Measurements from ENCODE around the gene CD69.

Gene CD69

DNA sequence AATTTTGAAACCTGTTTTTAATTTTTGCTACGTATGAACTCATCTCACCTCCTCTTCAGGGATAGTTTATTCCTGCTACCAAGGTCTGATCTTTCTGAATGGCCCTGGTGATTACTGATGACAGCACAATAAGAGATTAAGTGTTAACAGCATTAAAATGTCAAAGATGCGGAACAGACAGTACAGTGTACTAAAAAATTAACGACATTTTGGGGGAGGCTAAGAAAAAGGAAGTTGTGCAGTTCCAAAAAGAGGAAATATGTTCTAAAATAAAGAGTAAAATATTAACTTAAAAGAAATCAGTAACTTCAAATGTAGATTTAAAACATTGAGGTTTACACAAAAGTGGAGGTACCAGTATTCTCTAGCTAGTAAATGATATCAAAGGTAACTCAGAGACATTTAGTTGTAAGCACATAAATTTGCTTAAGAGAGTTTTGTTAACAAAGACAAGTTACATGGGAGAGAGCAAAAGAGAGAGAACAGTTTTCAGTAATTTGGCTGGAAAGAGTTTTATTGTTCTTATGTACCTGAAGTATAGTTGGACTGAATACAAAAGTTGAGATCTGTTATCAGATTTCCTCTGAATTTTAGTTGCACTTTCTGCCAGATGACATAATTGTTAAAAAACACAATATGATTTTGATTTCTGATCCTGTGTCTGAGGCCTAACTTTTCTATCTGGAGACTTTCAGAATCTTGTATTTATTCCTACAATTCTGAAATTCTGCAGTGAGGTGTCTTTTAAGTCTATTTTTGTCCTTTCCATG, 23.6 kb downstream of the CD69 start:
- TF ChIP-seq, protein P1, sequence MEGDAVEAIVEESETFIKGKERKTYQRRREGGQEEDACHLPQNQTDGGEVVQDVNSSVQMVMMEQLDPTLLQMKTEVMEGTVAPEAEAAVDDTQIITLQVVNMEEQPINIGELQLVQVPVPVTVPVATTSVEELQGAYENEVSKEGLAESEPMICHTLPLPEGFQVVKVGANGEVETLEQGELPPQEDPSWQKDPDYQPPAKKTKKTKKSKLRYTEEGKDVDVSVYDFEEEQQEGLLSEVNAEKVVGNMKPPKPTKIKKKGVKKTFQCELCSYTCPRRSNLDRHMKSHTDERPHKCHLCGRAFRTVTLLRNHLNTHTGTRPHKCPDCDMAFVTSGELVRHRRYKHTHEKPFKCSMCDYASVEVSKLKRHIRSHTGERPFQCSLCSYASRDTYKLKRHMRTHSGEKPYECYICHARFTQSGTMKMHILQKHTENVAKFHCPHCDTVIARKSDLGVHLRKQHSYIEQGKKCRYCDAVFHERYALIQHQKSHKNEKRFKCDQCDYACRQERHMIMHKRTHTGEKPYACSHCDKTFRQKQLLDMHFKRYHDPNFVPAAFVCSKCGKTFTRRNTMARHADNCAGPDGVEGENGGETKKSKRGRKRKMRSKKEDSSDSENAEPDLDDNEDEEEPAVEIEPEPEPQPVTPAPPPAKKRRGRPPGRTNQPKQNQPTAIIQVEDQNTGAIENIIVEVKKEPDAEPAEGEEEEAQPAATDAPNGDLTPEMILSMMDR (IDR thresholded peaks at IDR 0.05; ENCODE audit: control insufficient read depth, extremely low read depth, insufficient read depth), result no peak
- DNase-seq (ENCODE audit: low read depth), result no peak
- H3K4me3 ChIP-seq (ENCODE audit: low read depth, low read length), result no peak overlapping the region

- TF ChIP-seq, protein P1 (IDR thresholded peaks at IDR 0.05; ENCODE audit: control insufficient read depth, extremely low read depth, insufficient read depth), result no peak
- DNase-seq (ENCODE audit: low read depth), result no peak
- H3K4me3 ChIP-seq (ENCODE audit: low read depth, low read length), result no peak overlapping the region
Observed at GRCh38 chr12:9735601-9736000, 25.1 kb downstream of the CD69 start.

GRCh38 chr12:9732921-9733461, 27.7 kb downstream of the CD69 start, which contains the start of gene CLECL1:
TSS of gene CLECL1 (minus strand) at chr12:9733097.
- TF ChIP-seq, protein P1 (IDR thresholded peaks at IDR 0.05; ENCODE audit: control insufficient read depth, extremely low read depth, insufficient read depth), result no peak
- no peak within 1 kb of the TSS for H3K4me3 ChIP-seq (ENCODE audit: low read depth, low read length)
- DNase-seq (ENCODE audit: low read depth), result no peak

GRCh38 chr12:9731797-9732196, 28.9 kb downstream of the CD69 start:
- no peak overlapping the region for H3K4me3 ChIP-seq (ENCODE audit: low read depth, low read length)
- DNase-seq (ENCODE audit: low read depth), result no peak

GRCh38 chr12:9731393-9731792, 29.3 kb downstream of the CD69 start:
- no peak overlapping the region for H3K4me3 ChIP-seq (ENCODE audit: low read depth, low read length)
- TF ChIP-seq, protein P1 (IDR thresholded peaks at IDR 0.05; ENCODE audit: control insufficient read depth, extremely low read depth, insufficient read depth), result no peak
- no peak for DNase-seq (ENCODE audit: low read depth)

More at GRCh38 chr12:9731797-9732196, 28.9 kb downstream of the CD69 start:
- TF ChIP-seq, protein P1 (IDR thresholded peaks at IDR 0.05; ENCODE audit: control insufficient read depth, extremely low read depth, insufficient read depth), result no peak

DNA sequence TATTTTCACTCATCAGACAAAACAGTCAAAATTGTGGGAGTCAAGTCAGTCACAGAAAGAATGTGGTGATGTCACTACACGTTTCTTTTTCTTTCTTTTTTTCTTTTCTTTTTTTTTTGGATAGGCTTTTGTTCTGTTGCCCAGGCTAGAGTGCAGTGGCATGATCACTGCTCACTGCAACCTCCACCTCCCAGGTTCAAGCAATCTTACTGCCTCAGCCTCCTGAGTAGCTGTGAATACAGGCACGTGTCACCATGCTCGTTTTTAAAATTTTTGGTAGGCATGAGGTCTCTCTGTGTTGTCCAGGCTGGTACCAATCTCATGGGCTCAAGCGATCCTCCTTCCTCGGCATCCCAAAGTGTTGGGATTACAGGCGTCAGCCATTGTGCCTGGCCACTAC, 30.1 kb downstream of the CD69 start:
- H3K4me3 ChIP-seq (ENCODE audit: low read depth, low read length), result no peak overlapping the region
- DNase-seq (ENCODE audit: low read depth), result no peak
- TF ChIP-seq, protein P1 (IDR thresholded peaks at IDR 0.05; ENCODE audit: control insufficient read depth, extremely low read depth, insufficient read depth), result no peak

Measured in LNCaP clone FGC (cell line).